ENCODE data around the gene COX6B2.
A peak's percentile ranks its signal among the peaks of the same experiment; 100 is the strongest.
"Not testable (repeated sequence)": the region's sequence is repeated elsewhere in the genome, so short reads cannot be mapped to it uniquely, and the experiment has no call there.

Gene COX6B2

GRCh38 chr19:55341595-55342531 is 12.7 kb downstream of the COX6B2 start:
- no peak for DNase-seq (ENCODE audit: low read depth)

DNA sequence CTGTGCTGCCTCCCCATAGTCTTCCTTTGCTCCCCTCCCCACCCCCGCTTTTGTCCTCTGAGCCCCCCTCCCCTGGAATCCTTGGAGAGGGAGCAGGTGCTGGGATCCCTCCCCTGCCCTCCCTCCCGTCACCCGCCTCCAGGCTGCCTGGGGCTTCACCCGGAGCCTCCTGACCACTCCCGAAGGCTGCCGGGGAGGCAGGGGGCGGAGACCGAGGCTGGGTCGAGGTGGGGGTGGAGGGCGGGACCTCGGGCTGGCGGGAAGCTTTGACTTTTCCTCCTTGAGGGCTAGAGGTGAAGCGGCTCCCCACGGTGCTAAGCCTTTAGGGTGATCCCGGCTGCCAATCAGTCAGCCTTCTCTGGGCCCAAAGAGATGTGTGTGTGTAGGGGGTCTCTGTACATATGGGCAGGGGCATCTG is 13.3 kb downstream of the COX6B2 start:
- DNase-seq (ENCODE audit: low read depth): peak; percentile 24

DNA sequence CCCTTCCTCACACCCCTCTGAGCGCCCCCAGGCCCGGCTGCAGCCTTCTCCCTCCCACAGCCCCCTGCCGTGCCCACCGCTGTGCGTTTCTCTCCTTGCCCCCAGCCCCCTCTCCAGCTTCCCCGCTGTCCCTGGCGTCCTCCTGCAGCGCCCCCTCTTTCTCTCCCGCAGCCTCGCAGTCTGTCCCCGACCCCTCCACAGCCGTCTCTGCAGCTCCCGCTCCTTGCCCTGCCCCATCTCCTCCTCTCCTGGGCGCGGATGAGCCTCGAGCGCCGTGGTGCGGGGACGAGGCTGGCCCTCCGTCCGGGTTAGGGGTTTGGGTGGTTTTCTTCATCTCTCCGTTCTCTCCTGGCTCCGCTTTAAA is 13.8 kb downstream of the COX6B2 start:
- no peak for DNase-seq (ENCODE audit: low read depth)

DNA sequence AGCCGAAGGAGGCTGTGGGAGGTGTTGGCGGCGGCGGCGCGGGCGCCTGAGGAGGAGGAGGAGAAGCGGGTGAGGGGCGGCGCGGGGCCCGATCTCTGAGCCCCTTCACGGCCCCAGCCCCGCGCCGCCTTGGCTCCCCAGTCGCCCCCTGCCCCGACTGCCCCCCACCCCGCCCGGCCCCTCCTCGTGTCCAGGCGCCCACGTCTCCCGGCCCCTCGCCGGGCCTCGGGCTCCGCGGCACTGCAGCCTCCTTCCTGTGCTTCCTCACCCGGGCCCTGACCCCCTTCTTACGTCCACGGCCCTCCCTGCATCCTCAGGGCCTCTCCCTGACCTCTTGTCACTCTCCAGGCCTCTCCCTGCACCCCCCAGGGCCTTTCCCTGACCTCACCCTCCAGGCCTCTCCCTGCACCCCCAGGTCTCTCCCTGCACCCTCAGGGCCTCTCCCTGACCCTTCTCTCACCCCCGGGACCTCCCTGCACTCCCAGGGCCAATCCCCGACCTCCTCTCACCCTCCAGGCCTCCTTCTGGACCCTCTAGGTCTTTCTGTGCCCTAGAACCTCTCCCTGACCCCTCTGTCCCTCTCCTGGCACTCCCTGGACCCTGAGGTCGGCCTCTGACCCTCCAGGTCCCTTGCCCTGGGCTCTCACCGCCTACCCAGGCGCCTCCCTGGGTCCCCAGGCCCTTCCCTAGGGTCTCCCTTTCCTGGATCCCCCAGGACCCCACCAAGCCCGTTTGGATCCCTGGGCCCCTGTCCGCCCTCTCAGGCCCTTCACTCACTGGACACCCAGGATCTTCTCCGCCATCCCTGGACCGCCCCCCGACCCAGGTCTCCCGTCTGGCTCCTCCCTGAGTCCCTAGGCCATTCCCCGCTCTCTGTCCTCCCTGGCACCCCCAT is 14.4 kb downstream of the COX6B2 start:
- no peak for DNase-seq (ENCODE audit: low read depth)

DNA sequence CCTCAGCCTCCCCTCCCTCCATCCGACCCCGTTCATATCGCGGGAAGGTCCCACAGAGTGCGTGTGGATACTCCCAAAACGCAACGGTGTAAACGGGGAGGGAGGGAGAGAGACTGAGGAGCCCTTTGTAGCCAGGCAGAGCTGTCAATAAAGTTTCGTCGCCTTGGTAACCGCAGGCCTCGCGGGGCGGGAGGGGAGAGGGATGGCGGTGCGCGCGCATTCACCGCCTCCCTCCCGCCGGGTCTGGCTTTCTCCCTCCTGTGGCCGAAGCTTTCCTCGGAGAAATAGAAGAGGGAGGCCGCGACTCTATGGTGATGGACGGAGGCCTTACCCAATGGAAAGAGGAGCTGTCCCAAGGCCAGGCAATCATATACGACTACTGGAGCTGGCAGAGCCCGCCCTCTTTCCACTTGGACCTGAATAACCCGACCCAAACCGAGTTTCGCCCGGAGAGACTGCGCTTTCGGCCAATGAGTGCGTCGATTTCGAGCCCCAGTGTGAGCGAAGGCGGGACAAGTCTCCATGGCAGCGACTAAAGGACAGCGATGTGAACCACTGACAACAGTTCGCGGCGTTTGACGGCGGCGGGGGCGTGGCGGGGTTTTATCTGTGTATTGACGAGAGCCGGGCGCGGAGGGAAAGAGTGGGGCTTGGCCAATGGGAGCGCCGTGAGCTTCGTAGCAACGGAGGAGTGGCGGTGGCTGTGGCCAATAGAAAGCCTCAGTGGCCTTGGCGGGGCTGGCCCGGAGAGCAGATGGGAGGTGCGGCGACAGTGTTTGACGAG is 15.2 kb downstream of the COX6B2 start, which contains the start of gene KMT5C:
KMT5C (plus strand) TSS at position 772 of the 784 bp plus-strand sequence. CDS start 2,061 bp downstream, outside the sequence.
- DNase-seq (ENCODE audit: low read depth): peak; percentile 100

GRCh38 chr19:55336101-55336500 is 18.4 kb downstream of the COX6B2 start:
- peak; percentile 58 for DNase-seq (ENCODE audit: low read depth)

GRCh38 chr19:55333870-55334269 is 20.6 kb downstream of the COX6B2 start:
- DNase-seq (ENCODE audit: low read depth): no peak

DNA sequence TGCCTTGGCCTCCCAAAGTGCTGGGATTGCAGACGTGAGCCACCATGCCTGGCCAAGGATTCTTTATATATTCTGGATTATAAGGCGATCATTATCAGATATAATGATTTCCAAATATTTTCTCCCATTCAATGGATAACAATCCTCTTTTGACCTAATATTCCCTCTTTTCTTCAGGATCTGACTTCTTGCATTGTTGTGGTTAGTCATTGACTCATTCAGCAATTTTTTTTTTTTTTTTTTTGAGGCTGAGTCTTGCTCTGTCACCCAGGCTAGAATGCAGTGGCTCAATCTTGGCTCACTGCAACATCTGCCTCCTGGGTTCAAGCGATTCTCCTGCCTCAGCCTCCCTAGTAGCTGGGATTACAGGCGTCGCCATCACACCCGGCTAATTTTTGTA is 24.7 kb downstream of the COX6B2 start:
- DNase-seq (ENCODE audit: low read depth): not testable (repeated sequence)

DNA sequence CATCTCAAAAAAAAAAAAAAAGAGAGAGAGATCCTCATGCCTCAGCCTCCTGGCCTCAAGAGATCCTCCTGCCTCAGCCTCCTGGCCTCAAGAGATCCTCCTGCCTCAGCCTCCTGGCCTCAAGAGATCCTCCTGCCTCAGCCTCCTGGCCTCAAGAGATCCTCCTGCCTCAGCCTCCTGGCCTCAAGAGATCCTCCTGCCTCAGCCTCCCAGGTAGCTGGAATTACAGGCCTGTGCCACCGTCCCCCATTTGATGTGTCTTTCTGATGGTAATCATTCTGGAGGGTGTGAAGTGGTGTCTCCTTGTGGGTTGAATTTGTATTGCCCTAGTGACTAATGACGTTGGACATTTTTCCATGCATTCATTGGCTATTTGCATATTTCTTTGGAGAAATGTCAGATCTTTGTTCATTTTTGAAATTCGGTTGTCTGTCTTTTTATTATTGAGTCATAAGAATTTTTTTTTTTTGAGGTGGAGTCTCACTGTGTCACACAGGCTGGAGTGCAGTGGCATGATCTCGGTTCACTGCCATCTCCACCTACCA is 25.7 kb downstream of the COX6B2 start:
- DNase-seq (ENCODE audit: low read depth): not testable (repeated sequence)

DNA sequence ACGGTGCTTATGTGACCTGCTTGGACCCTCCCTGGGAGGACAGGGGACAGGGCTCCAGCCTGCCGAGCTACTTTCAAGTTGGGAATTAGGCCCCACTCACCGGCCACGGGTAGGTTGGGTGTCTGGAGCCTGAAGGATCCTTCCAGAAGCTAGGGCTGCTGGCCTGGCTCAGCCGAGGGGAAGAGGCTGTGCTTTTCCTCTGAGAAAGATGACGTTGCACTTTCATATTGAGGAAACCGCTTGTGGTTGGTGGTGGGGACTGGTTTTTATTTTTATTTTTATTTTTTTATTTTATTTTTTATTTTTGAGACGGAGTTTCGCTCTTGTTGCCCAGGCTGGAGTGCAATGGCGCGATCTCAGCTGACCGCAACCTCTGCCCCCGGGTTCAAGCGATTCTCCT is 29.3 kb downstream of the COX6B2 start, which contains the start of gene TMEM150B:
TMEM150B (minus strand) TSS at position 170 of the 400 bp plus-strand sequence. CDS start 4,305 bp downstream, outside the sequence.
- no peak for DNase-seq (ENCODE audit: low read depth)

DNA sequence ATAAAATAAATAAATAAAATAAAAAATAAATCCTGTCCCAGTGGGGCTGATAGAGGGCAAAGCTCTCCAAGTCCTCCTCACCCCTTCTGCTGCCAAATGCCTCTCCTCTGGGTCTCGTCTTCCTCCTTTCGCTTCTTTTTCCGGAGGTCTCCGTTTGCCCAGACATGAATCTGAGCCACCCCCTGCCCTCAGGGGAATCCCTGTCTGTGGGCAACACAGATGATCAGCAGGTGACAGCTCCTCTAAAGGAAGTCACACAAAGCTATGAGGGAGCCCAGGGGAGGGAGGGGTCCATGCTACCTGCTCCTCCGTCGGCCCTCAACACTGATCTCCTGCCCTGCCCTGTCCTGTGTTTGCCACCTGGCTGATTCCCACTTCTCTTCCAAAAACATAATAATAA is 29.9 kb downstream of the COX6B2 start:
- no peak for DNase-seq (ENCODE audit: low read depth)

- DNase-seq (ENCODE audit: low read depth): no peak
These were observed 32.2 kb downstream of the COX6B2 start for GRCh38 chr19:55322204-55322885.

DNA sequence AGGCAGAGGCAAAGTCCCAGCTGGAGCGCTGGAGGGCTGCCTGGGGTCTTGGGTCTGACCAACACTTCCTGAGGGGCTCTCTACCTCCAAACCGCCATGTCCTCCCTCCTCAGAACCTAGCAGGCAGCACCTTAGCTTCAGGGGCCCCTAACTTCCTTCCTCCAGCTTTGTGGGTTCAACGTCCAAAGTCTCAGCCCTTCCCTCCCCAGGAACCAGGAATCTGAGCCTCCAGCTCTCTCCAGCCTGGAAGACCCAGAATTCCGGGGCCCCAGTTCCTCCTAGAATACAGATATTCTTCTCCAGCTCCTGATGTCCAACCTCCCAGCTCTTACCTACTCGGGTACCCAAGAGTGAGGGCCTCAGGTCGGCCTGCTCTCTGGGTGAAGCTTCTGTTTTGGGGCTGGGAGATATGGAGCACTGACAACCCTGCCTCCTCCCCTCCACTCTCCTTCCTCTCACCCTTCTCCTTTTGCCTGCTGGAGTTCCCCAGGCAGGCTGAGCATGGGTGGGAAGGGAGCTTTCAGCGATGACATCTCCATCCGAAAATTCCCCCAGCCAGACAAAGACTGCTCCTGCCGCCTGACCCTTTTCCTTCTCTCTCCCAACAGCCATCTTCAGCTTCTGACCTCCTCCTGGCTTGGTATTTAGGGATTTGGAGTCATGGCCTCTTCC is 32.9 kb downstream of the COX6B2 start:
- DNase-seq (ENCODE audit: low read depth): no peak

DNA sequence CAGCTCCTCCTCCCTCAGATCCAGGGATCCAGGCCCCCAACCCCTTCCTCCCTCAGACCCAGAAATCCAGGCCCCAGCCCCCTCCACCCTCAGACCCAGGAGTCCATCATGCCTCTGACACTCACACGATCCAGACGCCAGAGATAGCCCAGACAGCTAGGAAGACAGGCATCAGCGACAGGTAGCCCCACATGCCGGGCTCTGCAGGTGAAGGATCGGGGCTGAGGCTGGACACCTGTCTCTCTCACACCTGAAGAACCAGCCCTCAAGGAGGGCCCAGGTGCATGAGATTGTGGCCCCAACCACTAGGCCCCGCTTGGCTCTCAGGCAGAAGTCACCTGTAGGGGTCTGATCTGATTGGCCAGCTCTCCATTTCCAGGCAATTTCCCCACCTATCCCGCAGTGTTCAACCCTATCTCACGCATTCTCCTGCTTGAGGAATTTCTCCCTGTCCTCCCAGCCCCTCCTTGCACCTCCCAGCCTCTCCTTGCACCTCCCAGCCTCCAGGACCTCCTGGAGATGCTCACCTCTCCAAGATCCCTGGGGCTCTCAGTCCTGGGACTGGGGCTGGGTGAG is 33.6 kb downstream of the COX6B2 start:
- DNase-seq (ENCODE audit: low read depth): no peak

DNA sequence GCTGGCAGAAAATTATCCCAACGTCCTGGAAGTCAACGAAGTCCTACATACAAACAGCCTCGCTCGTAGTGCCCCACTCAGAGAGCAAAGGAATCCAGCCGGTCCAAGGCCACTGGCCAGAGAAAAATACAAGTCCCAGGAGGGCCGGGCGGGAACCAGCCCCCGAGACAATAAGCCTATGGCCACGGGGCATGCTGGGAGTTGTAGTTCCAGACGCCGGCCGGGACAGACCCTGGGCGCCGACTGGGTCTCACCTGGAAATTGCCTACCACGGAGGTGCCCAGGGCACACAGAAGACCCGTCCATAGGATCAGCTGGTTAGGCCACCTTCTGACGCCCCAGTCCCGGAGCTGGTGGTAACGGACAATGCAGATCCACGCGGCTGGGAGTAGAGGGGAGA is 34.7 kb downstream of the COX6B2 start:
- no peak for DNase-seq (ENCODE audit: low read depth)

- no peak for DNase-seq (ENCODE audit: low read depth)
These were observed 37.9 kb downstream of the COX6B2 start for GRCh38 chr19:55316646-55317045.

DNA sequence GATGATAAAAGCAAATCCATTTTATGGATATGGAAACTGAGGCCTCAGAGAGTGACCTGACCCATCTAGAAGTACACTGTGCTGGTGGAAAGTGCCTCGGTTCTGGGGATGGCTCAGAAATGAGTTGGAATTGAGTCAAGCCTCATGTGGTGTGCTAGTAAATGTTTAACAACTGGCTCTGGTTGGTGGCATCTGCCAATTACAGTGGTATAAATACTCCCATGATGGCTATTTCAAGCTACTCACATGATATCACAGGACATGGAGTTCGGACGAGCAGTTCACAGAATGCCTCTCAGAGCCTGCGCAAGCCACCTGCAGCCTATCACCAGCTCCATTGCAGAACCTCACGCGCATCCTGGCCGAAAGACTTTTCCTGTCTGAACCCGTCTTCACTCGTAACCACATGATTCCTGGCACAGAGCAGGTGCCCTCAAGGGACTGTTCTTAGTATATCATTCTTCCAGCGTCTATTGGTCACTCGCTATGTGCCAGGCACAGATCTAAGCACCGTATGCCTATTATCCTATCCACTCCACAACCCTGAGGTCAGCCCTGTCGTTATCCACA is 38.5 kb downstream of the COX6B2 start:
- no peak for DNase-seq (ENCODE audit: low read depth)

DNA sequence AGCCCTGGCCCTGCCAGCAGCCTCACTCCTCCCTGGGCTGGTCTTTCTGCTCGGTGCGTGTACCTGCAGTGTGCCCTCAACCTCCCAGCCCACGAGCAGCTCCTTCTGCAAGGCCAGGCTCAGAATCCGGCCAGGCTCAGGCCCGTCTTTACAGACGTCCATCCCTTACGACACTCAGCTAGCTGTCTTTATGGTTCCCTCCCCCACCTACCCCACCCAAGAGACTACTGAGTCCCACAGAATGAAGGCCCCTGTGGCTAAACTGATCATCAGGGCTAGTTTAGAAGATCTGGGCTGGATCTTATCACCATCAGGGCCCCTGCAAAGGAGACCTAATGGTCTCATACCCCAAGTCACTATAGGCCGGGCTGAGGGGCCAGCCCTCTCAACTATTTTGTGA is 40.1 kb downstream of the COX6B2 start:
- no peak for DNase-seq (ENCODE audit: low read depth)
